GM12874 (cell line): ENCODE measurements around the gene GUCY1A1.

ENCODE experiments used
- TF ChIP-seq, protein P1 (sequence below): IDR thresholded peaks from 2 replicates; pipeline ENCODE4 v1.5.1; 2011; ENCODE audit warnings: low read depth, mild to moderate bottlenecking, control low read depth, low read length, moderate library complexity; ENCODE audit not compliant: insufficient read depth

Gene GUCY1A1

GRCh38 chr4:155772459-155773195 lies 106.0 kb downstream of the GUCY1A1 start:
- TF ChIP-seq, protein P1, sequence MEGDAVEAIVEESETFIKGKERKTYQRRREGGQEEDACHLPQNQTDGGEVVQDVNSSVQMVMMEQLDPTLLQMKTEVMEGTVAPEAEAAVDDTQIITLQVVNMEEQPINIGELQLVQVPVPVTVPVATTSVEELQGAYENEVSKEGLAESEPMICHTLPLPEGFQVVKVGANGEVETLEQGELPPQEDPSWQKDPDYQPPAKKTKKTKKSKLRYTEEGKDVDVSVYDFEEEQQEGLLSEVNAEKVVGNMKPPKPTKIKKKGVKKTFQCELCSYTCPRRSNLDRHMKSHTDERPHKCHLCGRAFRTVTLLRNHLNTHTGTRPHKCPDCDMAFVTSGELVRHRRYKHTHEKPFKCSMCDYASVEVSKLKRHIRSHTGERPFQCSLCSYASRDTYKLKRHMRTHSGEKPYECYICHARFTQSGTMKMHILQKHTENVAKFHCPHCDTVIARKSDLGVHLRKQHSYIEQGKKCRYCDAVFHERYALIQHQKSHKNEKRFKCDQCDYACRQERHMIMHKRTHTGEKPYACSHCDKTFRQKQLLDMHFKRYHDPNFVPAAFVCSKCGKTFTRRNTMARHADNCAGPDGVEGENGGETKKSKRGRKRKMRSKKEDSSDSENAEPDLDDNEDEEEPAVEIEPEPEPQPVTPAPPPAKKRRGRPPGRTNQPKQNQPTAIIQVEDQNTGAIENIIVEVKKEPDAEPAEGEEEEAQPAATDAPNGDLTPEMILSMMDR = no peak

DNA sequence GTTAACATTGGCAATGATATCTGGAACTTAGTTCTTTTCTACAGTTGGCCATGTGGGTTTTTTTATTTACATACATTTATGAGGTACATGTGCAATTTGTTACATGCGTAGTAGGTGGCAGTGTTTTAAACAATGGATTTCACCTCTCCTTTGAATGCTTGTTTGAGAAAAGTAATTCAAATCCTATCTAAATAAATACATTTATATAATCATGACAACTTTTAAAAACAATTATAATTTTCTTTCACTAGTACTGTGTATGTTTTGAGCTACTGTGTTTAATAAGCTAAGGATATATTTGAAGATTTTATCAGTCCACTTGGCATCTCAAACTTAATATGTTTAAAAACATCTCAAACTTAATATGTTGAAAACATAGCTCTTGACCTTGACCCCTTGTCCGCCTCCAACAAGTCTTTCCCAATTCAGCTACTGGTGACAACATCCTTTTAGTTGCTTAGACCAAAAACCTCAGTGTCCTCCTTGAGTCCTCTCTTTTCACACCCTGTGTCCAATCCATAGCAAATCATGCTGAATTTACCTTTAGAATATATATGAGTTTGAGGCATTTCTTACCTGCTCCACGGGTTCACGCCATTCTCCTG lies 106.7 kb downstream of the GUCY1A1 start:
- TF ChIP-seq, protein P1 = no peak

DNA sequence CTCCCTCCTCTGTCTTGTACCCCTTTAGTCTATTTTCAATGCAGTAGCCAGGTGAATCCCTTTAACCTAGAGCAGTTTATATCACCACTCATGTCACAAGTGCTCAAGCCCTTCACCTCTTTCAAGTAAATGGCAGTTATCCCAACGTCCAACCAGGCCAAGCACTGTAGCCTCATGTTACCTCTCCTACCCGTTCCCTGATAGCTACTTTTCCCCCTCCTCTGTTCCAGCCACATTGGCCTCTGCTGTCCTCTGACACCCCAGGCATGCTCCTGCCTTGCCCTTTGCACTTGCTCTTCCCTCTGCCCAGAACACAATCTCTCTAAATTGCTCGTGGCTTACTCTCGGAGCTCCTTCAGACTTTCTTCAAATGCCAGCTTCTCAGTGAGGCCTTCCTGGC lies 107.4 kb downstream of the GUCY1A1 start:
- TF ChIP-seq, protein P1 = no peak

DNA sequence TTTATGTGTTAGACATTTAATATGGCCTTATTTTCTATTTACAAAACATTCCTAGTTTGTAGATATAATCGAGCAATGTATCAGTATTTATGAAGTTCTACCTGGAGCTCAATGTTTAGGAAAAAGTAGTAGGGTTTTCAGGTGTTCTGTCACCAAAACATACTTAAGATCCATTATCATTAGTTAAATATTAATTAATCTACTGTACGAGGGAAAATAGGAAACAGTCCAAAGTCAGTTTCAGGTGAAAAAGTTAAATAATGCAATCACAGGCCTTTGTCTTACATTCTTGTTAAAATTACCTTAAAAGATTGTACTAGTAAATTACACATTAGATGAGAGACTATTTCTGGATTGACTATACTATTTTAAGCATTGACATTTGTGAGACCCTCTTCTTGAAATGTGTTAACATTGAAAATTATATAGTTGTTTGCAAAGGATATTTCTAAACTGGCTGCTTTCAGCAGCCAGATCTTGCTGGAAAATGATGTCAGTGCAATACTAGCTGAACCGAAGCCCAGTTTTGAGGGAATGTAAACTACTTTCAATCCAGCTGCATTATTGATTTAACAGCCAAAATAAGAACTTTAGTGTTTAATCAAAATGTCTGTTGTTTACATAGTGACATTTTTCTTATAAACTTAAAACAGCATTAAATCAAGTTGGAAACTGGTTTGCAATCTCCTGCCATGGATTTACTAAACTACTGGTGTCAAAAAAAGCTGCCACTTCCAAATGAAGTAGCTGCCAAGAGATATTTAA lies 111.5 kb downstream of the GUCY1A1 start:
- TF ChIP-seq, protein P1 = no peak

DNA sequence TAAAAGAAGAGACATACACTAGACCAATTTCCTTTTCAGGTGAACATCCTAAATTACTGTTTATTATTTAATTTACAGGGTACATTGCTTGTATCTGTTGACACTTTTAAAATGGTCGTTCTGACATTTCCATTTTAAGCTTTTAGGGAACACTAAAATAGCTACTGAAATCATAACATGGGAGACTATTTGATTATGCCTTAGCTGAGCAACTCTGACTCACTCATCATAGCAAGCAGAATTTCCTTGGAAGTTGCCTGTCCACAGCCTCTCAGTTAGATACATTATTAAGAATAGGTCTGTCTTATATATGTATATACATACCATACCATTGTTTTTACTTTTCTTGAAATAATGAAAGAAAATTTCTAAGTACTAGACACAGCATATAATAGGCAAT lies 114.1 kb downstream of the GUCY1A1 start:
- TF ChIP-seq, protein P1 = no peak

DNA sequence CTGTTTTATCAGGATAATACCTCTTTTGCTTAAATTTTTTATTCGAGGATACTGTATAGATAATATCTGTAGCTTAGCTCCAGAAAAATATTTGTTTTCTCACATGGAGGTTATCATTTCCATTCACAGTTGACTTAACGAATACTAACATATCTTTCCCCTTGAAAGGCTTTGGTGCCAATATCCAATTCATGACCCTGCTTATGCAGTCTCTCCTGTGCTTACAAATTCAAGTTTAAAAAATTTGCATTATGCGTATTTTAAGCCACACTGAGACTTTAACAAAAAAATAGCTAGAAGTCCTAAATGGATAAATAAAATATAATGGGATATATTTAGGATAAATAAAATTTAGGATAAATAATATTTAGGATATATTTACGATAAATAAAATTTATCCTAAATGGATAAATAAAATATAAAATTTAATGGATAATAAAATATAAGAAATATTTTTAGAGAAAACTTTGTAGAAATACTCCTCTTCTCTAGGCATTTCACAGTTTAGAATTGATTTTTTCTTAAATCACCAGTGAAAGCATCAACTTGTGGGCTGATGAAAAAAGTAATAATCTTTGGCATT lies 114.7 kb downstream of the GUCY1A1 start:
- TF ChIP-seq, protein P1 = no peak
